NCI-H2171 (cell line): Measurements from ENCODE around the gene CFAP221.
"Not testable (repeated sequence)": the region's sequence is repeated elsewhere in the genome, so short reads cannot be mapped to it uniquely, and the experiment has no call there.

Experiments used
- DNase-seq: peaks from one replicate; lab custom pipeline; 2025; lab: John Stamatoyannopoulos, UW

The CFAP221 gene

GRCh38 chr2:119590873-119591272 lies 46.6 kb downstream of the CFAP221 start:
- DNase-seq, result no peak

DNA sequence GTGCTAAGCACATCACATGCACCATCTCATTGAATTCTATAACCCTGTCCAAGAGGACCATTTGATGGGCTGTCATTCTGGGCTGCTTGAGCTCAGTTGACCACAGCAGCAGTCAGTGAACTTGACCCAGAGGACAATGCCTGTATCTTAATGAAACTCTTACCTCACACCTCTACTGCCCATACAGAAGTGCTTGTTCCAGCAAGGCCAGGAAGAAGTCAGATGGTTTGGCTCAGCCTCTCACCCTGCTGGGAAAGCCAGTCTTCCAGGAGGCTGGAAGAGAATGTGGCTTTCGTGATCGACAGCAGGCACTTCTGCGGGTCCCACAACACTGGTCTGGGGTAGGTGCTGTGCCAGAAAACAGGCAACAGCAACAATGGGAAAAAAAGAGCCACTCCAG lies 47.3 kb downstream of the CFAP221 start:
- no peak for DNase-seq

DNA sequence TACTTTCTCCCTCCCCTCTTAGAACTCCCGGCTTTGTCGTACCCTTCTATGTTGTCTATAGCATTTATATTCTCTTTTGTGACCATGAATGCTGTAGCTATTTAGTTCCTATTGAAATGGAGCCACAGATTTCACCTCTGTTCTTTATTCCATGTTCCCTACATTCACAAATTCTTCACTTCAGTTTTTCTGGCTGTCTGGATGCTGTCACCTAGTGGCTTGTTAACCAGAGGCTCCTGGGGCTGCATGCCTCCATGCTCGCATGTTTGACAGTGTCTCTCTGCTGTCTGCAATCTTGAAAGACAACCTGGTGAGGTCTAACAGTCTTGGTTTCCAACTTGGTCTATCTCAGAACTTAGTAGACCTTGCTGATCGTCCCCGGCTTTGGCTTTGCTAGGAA lies 48.2 kb downstream of the CFAP221 start:
- no peak for DNase-seq

DNA sequence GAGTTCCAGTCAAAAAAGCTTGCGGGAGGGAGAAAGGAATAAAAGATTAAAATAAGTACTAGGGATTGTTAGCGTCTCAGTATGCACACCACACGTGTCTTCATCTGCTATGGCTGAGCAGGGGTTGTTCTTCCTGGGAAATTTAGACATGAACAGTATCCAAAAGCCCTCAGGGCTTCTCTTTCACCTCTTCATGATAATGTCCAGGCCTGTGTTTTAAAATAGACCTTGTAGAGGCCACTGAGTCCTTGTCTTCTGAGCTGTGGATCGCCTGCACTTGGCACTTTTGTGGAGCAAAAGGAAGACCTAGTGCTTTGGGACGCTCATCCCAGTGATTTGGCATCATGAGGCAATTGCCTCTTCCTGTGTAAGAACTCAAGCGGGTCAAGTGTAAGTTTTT lies 52.4 kb downstream of the CFAP221 start:
- no peak for DNase-seq

- no peak for DNase-seq
These were observed 54.5 kb downstream of the CFAP221 start for GRCh38 chr2:119598596-119599263.

GRCh38 chr2:119599384-119599783 lies 55.1 kb downstream of the CFAP221 start:
- no peak for DNase-seq

DNA sequence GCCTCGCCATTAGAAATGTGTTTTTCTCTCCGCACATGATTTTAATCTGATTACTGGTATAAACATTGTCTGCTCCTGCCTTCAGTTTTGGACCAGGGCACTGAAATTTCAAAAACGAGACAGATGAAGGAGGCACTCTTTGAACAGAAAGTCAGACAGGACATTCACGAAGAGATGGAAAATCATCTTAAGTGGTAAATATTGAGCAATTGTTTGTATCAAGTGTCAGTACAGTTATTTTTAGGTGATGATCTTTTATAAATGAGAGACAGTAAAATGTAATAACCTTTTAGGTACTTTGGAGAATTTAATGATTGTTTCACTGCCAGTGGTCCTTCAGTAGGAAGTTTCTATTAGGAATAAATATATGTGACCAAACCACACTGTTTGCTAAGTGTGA lies 60.8 kb downstream of the CFAP221 start:
- DNase-seq, result no peak

DNA sequence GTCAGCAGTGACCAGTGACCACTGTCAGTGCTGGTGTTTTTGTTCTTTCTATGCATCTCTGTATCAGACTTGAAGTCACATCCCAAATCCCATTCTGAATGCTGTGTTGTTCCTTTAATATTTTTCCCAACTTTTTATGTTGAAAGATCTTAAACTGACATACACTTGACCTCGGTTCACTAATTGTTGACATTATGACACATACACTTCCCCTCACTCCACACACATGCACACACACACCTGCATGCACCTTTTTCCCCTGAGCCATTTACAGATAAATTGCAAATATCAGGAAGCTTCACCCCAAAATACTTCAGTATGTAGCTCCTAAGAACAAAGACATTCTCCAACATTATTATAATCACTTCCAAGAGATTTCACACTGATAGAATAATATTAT lies 62.4 kb downstream of the CFAP221 start:
- no peak for DNase-seq

DNA sequence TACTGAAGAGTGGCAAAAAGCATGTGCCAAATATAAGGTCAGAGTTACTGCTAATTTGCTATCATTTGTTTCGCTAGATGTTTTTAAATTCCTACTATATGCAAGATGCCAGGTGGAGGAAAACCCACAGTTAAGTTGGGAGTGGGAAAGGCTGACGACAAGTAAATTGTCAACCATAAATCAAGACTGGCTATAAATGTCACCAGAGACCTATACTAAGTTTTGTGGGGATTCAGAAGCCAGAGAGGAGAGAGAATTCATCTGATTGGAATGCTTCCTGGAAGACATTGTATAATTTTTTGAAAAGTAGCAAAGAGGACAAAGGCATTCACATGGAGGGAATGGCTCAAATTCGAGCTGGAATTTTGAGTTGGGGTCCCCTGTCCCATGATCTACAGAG lies 64.3 kb downstream of the CFAP221 start:
- DNase-seq, result no peak

DNA sequence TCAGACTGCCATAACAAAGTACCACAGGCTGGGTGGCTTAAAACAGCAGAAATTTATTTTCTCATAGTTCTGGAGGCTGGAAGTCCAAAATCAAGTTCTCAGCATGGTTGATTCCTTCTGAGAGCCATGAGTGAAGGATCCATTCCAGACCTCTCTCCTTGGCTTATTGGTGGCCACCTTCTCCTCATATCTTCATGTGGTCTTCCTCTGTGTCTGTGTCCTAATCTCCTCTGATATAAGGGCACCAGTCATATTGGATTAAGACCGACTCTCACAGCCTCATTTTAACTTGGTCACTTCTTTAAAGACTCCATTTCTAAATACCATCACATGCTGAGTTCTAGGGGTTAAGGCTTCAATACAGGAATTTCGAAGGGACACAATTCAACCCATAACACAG lies 65.1 kb downstream of the CFAP221 start:
- no peak for DNase-seq

GRCh38 chr2:119614140-119614539 lies 69.9 kb downstream of the CFAP221 start:
- DNase-seq, result not testable (repeated sequence)

DNA sequence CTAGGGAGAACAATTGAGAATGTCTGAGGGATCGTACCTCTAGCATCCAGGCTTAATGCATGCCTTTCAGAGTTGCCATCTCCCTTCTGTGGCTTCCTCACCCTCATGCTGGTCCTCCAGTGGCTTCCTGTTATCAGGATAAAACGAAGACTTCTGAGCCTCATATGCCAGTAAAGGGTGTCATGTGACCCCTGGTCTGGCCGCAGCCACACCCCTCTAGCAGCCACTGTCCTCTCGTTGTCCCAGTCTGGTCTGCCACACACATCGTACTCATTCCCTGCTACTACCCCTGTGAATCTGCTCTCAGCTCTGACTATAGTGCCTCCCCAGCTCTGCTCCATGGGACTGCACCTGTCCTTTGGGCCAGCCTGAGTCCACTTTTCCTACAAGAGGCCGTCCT lies 72.2 kb downstream of the CFAP221 start:
- no peak for DNase-seq

GRCh38 chr2:119617455-119617854 lies 73.2 kb downstream of the CFAP221 start:
- no peak for DNase-seq

GRCh38 chr2:119618725-119619124 lies 74.5 kb downstream of the CFAP221 start:
- not testable (repeated sequence) for DNase-seq

- DNase-seq, result no peak
These were observed 81.0 kb downstream of the CFAP221 start for GRCh38 chr2:119625226-119625625.

GRCh38 chr2:119629323-119629825 lies 85.1 kb downstream of the CFAP221 start:
- no peak for DNase-seq

GRCh38 chr2:119630121-119630520 lies 85.9 kb downstream of the CFAP221 start:
- DNase-seq, result no peak

- DNase-seq, result no peak
These were observed 93.1 kb downstream of the CFAP221 start for GRCh38 chr2:119637371-119637770.

DNA sequence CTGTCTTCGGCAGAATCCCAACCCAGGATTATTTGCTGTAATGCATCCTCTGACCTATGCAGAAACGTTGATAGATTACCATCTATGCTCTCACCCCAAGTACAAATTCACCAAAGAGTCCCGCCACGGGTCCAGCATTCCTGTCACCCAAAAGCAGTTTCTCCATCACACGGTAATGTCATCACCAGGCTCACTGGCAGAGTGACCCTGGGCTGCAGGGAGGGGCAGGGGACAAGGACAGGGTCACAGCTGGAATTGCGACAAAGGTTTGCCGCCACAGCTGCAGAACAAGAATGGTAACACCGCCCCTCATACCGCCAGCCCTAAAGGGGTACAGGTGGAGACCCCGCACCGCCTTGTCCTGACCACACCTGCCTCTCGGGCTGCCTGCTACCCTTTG lies 94.0 kb downstream of the CFAP221 start:
- DNase-seq, result no peak

GRCh38 chr2:119638685-119639554 lies 94.7 kb downstream of the CFAP221 start:
- DNase-seq, result no peak

GRCh38 chr2:119641562-119642258 lies 97.5 kb downstream of the CFAP221 start:
- peak; percentile 58 for DNase-seq

GRCh38 chr2:119644186-119644585 lies 99.9 kb downstream of the CFAP221 start:
- no peak for DNase-seq
